Epidermal melanocyte (primary cell): ENCODE measurements around the gene LDB1.

ENCODE experiments used
- DNase-seq: peaks from one replicate; pipeline ENCODE4 v3.0.0; 2011; ENCODE audit warnings: low spot score; ENCODE audit not compliant: insufficient read length

Gene LDB1

GRCh38 chr10:102135956-102136526, 15.9 kb upstream of the LDB1 start:
- no peak for DNase-seq

GRCh38 chr10:102134416-102134815, 14.2 kb upstream of the LDB1 start:
- DNase-seq: no peak

- DNase-seq: peak; percentile 81
These were observed 13.4 kb upstream of the LDB1 start for GRCh38 chr10:102133373-102134195.

GRCh38 chr10:102132563-102133372, 12.6 kb upstream of the LDB1 start, which contains the start of gene PPRC1:
TSS of gene PPRC1 (plus strand) at chr10:102133040. CDS start at chr10:102133069, 29 bp downstream.
- DNase-seq: peak; percentile 99

GRCh38 chr10:102132193-102132562, 12.0 kb upstream of the LDB1 start:
- no peak for DNase-seq

GRCh38 chr10:102131286-102132170, 11.4 kb upstream of the LDB1 start:
- no peak for DNase-seq

GRCh38 chr10:102123223-102123622, 3.1 kb upstream of the LDB1 start:
- DNase-seq: no peak

- DNase-seq: no peak
These were observed 2.3 kb upstream of the LDB1 start for GRCh38 chr10:102122450-102122849.

GRCh38 chr10:102121739-102122372, 1.7 kb upstream of the LDB1 start:
- DNase-seq: no peak

- no peak for DNase-seq
These were observed 997 bp upstream of the LDB1 start for GRCh38 chr10:102120991-102121738.

GRCh38 chr10:102119417-102120141, 589 bp downstream of the LDB1 start:
- peak; percentile 60 for DNase-seq

- DNase-seq: no peak
These were observed 1.3 kb downstream of the LDB1 start for GRCh38 chr10:102118867-102119266.

GRCh38 chr10:102117391-102118159, 2.6 kb downstream of the LDB1 start:
- DNase-seq: no peak

GRCh38 chr10:102116656-102117055, 3.5 kb downstream of the LDB1 start:
- no peak for DNase-seq

- DNase-seq: no peak
These were observed 4.4 kb downstream of the LDB1 start for GRCh38 chr10:102115775-102116174.

GRCh38 chr10:102114861-102115618, 5.1 kb downstream of the LDB1 start:
- DNase-seq: no peak

- DNase-seq: no peak
These were observed 6.0 kb downstream of the LDB1 start for GRCh38 chr10:102113956-102114857.
